Nephron progenitor cell (in vitro differentiated cells): ENCODE measurements around the gene ITK.

ENCODE experiments used
- DNase-seq: peaks from one replicate; pipeline ENCODE4 v3.0.0; 2021
- H3K27ac Mint-ChIP-seq: 2 replicates; pipeline ENCODE4 v1.8.0; 2021; ENCODE audit warnings: mild to moderate bottlenecking, moderate library complexity, mixed read lengths
- H3K27me3 Mint-ChIP-seq: 2 replicates; pipeline ENCODE4 v1.8.0; 2021; ENCODE audit warnings: mild to moderate bottlenecking, low read depth, mixed read lengths; ENCODE audit not compliant: poor library complexity
- H3K36me3 Mint-ChIP-seq: 2 replicates; pipeline ENCODE4 v1.8.0; 2021; ENCODE audit warnings: low read depth, mixed read lengths
- H3K4me1 Mint-ChIP-seq: 2 replicates; pipeline ENCODE4 v1.8.0; 2021; ENCODE audit warnings: mixed read lengths
- H3K4me3 Mint-ChIP-seq: 2 replicates; pipeline ENCODE4 v1.8.0; 2021; ENCODE audit warnings: mild to moderate bottlenecking, moderate library complexity, mixed read lengths
- H3K9me3 Mint-ChIP-seq: 2 replicates; pipeline ENCODE4 v1.8.0; 2021; ENCODE audit warnings: mild to moderate bottlenecking, moderate library complexity, mixed read lengths
- CTCF ChIP-seq: fragments of 200-600 bp; sonication (generic); IDR thresholded peaks from 2 replicates; pipeline ENCODE4 v1.5.0; 2021; ENCODE audit warnings: antibody characterized with exemption

The ITK gene

GRCh38 chr5:157284458-157285212 is 104.0 kb downstream of the ITK start:
- Mint-ChIP-seq H3K27ac (no peak overlapping the region), H3K9me3 (no peaks in the 10 kb centered on the region), H3K27me3 (peaks cover 6% of the 10 kb centered on the region), H3K4me3 (no peak overlapping the region), H3K36me3 (peaks cover 5% of the 10 kb centered on the region), H3K4me1 (peaks cover 5% of the 10 kb centered on the region)
- DNase-seq = no peak
- no peak for TF ChIP-seq CTCF

DNA sequence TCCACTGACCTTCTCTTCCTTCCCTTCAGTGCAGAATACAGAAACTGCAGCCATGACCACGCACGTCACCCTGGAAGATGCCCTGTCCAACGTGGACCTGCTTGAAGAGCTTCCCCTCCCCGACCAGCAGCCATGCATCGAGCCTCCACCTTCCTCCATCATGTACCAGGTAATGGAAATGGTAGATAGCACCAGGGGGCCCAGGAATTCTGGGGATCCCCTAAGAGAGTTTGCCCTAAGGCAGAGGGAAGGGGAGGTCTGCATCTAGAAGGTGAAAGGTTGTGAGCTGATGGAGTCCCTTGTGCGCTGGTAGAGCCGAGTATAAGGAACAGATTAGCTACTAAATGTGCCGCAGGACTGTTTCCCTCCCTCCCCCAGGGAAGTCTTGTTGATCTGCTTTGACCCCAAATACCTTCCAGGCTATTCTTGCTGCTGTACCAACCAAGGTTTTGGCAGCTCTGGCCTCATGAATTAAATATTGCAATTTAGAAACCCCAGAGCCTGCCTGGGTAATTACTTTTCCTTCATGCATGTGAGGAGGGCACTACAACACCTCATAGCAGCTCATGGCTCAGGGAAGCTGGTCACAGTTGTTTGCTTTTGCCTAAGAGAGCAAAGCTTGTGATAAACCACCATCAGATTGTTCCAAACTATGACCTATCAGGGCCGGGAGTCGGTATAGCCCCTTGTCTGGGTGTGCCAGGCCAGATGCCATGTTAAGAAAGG is 104.8 kb downstream of the ITK start:
- H3K4me1 Mint-ChIP-seq = peaks cover 5% of the 10 kb centered on the region
- TF ChIP-seq CTCF = no peak

DNA sequence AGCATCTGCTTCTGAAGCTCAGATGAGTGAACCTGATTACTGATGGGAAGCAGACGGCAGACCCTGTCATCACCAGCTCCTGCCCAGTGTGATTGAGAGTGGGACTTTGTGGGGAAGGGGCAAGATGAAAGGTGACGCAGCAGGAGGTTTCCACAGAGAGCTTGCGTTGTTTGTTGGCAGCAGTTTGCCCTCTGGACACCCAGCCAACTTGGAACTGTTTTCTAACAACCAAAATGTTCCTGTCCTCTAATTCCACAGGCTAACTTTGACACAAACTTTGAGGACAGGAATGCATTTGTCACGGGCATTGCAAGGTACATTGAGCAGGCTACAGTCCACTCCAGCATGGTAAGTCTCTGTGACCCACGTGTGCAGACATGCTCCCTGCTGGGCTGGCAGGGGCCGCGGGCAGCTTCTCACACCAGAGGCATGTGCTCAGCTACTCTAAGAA is 106.1 kb downstream of the ITK start:
- no peaks in the 10 kb centered on the region for H3K9me3 Mint-ChIP-seq
- peaks cover 13% of the 10 kb centered on the region for H3K36me3 Mint-ChIP-seq
- H3K4me1 Mint-ChIP-seq = peaks cover 5% of the 10 kb centered on the region

More for the DNA sequence above, 104.8 kb downstream of the ITK start:
- DNase-seq = no peak
- Mint-ChIP-seq H3K36me3 (peaks cover 9% of the 10 kb centered on the region), H3K4me3 (no peak overlapping the region), H3K9me3 (no peaks in the 10 kb centered on the region), H3K27ac (no peak overlapping the region), H3K27me3 (peaks cover 6% of the 10 kb centered on the region)

GRCh38 chr5:157288405-157289163 is 107.9 kb downstream of the ITK start:
- no peak for DNase-seq
- Mint-ChIP-seq H3K27me3 (peaks cover 3% of the 10 kb centered on the region), H3K36me3 (peaks cover 13% of the 10 kb centered on the region), H3K9me3 (no peaks in the 10 kb centered on the region), H3K4me3 (no peak overlapping the region), H3K4me1 (peaks cover 5% of the 10 kb centered on the region), H3K27ac (no peak overlapping the region)
- no peak for TF ChIP-seq CTCF

More for the DNA sequence above, 106.1 kb downstream of the ITK start:
- Mint-ChIP-seq H3K27me3 (peaks cover 4% of the 10 kb centered on the region), H3K27ac (no peak overlapping the region), H3K4me3 (no peak overlapping the region)
- no peak for DNase-seq
- no peak for TF ChIP-seq CTCF

GRCh38 chr5:157289164-157289819 is 108.7 kb downstream of the ITK start:
- Mint-ChIP-seq H3K27me3 (peaks cover 3% of the 10 kb centered on the region), H3K27ac (no peak overlapping the region)
- no peak for TF ChIP-seq CTCF

More at GRCh38 chr5:157289164-157289819, 108.7 kb downstream of the ITK start:
- Mint-ChIP-seq H3K4me1 (peaks cover 5% of the 10 kb centered on the region), H3K36me3 (peaks cover 13% of the 10 kb centered on the region), H3K9me3 (no peaks in the 10 kb centered on the region), H3K4me3 (no peak overlapping the region)
- no peak for DNase-seq
